NCI-H2171 treated with DMSO at 0.1 percent for 48 hours (cell line): ENCODE data around the gene HAS3.
"Not testable (repeated sequence)": the region's sequence is repeated elsewhere in the genome, so short reads cannot be mapped to it uniquely, and the experiment has no call there.

Source experiments
- DNase-seq: peaks from one replicate; lab custom pipeline; 2025; lab: John Stamatoyannopoulos, UW

The HAS3 gene

GRCh38 chr16:69105501-69106361, at the start of gene HAS3:
Gene HAS3, plus strand, starts transcription at chr16:69105653. Its CDS starts 3,743 bp downstream, at chr16:69109396.
- peak; percentile 74 for DNase-seq

- no peak for DNase-seq
Measured at GRCh38 chr16:69055980-69056379, 49.5 kb upstream of the HAS3 start.

- no peak for DNase-seq
Measured at GRCh38 chr16:69056421-69056820, 49.0 kb upstream of the HAS3 start.

GRCh38 chr16:69057400-69058378, 47.8 kb upstream of the HAS3 start:
- DNase-seq, result no peak

GRCh38 chr16:69063491-69063890, 42.0 kb upstream of the HAS3 start:
- not testable (repeated sequence) for DNase-seq

- DNase-seq, result no peak
Measured at GRCh38 chr16:69064124-69064763, 41.2 kb upstream of the HAS3 start.

GRCh38 chr16:69064764-69065313, 40.6 kb upstream of the HAS3 start:
- no peak for DNase-seq

- no peak for DNase-seq
Measured at GRCh38 chr16:69069504-69069903, 35.9 kb upstream of the HAS3 start.

GRCh38 chr16:69071036-69071435, 34.4 kb upstream of the HAS3 start:
- DNase-seq, result no peak

- DNase-seq, result no peak
Measured at GRCh38 chr16:69072640-69072974, 32.8 kb upstream of the HAS3 start.

GRCh38 chr16:69073181-69073702, 32.2 kb upstream of the HAS3 start:
- DNase-seq, result no peak

- DNase-seq, result no peak
Measured at GRCh38 chr16:69077251-69077650, 28.2 kb upstream of the HAS3 start.

- DNase-seq, result no peak
Measured at GRCh38 chr16:69078073-69078472, 27.4 kb upstream of the HAS3 start.

- DNase-seq, result no peak
Measured at GRCh38 chr16:69079697-69080096, 25.8 kb upstream of the HAS3 start.

GRCh38 chr16:69083306-69083941, 22.0 kb upstream of the HAS3 start:
- DNase-seq, result no peak

GRCh38 chr16:69084289-69084688, 21.2 kb upstream of the HAS3 start:
- no peak for DNase-seq

GRCh38 chr16:69085032-69085695, 20.3 kb upstream of the HAS3 start:
- DNase-seq, result no peak

- DNase-seq, result no peak
Measured at GRCh38 chr16:69087161-69087581, 18.3 kb upstream of the HAS3 start.

- no peak for DNase-seq
Measured at GRCh38 chr16:69088684-69089083, 16.8 kb upstream of the HAS3 start.

GRCh38 chr16:69089091-69089910, 16.2 kb upstream of the HAS3 start:
- DNase-seq, result peak; percentile 32
